Measurements from ENCODE around the gene CPSF7.
A peak's percentile ranks its signal among the peaks of the same experiment; 100 is the strongest.

Gene CPSF7

DNA sequence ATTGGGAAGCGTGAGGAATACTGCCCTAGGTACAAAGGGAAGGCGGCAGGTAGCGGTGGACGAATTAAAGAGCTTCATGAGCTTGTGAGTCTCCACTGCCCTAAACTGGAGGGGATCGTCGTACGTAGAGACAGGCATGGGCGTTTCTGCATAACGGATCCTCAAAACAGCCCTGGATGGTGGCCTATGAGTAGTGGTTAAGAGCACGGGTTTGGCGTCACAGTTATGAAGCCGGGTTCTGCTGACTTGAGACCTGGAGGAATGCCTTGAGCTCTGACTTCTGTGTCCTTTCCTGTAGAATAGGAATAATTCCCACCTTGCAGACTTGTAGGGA lies 67.3 kb downstream of the CPSF7 start:
- Histone ChIP-seq H3K9me3 (no peaks in the 10 kb centered on the region), H3K27me3 (no peaks in the 10 kb centered on the region), H3K36me3 (peaks cover 27% of the 10 kb centered on the region), H3K4me1 (ENCODE audit: control insufficient read depth in 1 of 2, insufficient read depth in 1 of 2, low read depth in 1 of 2, low read length in 1 of 2) (peaks cover 28 to 32% of the 10 kb centered on the region in 2 experiments), H3K4me3 (ENCODE audit: low read depth in 1 of 2, low read length in 1 of 2) (peak overlapping the region; percentile 96 to 99), H3K27ac (peak overlapping the region; percentile 98)
- TF ChIP-seq, protein P1, sequence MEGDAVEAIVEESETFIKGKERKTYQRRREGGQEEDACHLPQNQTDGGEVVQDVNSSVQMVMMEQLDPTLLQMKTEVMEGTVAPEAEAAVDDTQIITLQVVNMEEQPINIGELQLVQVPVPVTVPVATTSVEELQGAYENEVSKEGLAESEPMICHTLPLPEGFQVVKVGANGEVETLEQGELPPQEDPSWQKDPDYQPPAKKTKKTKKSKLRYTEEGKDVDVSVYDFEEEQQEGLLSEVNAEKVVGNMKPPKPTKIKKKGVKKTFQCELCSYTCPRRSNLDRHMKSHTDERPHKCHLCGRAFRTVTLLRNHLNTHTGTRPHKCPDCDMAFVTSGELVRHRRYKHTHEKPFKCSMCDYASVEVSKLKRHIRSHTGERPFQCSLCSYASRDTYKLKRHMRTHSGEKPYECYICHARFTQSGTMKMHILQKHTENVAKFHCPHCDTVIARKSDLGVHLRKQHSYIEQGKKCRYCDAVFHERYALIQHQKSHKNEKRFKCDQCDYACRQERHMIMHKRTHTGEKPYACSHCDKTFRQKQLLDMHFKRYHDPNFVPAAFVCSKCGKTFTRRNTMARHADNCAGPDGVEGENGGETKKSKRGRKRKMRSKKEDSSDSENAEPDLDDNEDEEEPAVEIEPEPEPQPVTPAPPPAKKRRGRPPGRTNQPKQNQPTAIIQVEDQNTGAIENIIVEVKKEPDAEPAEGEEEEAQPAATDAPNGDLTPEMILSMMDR (IDR thresholded peaks at IDR 0.05) = no peak

DNA sequence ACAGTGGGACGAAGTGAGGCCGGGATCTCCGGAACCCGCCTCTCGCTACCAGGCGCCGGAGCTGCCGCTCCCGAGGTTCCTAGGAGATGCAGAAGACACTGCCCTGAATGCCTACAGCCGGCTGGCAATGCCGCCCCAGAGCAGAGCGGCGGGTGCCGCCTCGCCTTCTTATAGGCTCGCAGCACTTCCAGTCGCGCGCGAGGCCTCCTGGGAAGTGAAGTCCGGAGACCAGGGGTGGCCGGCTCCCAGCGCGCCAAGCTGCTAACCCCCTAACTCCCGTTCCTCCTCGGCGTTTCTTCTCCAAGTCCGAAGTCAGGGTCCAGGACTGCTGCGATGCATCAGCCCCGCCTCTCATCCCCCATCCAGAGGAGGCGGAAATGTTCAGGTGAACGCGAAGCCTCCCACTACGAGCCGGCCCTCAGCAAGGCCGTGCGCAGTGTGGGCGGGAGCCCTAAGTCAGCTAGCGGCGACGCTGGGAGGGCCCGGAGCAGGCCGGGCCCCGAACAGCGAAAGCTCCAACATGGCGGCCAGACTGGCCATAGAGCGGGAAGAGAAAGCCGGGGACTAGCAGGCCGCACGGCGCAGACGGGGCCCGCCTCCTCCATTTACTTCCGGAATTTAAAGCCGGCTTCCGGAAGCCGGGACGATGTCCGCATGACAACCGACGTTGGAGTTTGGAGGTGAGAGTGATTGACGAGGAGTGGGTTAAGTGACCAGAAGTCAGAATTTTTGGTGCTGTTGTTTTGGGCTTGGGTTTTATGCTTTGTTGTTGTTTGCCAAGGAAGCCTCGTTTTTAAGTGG lies 67.8 kb downstream of the CPSF7 start, which contains the start of the genes CYB561A3 and TMEM138:
Gene CYB561A3, minus strand, starts transcription at position 142 of the 801 bp plus-strand sequence. CDS start 5,169 bp downstream, outside the sequence.
Gene TMEM138, plus strand, starts transcription at position 634 of the 801 bp plus-strand sequence. CDS start 2,017 bp downstream, outside the sequence.
- TF ChIP-seq, protein P1 (IDR thresholded peaks at IDR 0.05) = peak; percentile 6
- no peaks in the 10 kb centered on the region for H3K27me3 ChIP-seq
- H3K36me3 ChIP-seq = peaks cover 22% of the 10 kb centered on the region
- peak within 1 kb of the TSS; percentile 96 to 99 for H3K4me3 ChIP-seq (ENCODE audit: low read depth in 1 of 2, low read length in 1 of 2)
- no peaks in the 10 kb centered on the region for H3K9me3 ChIP-seq
- peaks cover 34 to 38% of the 10 kb centered on the region in 2 experiments for H3K4me1 ChIP-seq (ENCODE audit: control insufficient read depth in 1 of 2, insufficient read depth in 1 of 2, low read depth in 1 of 2, low read length in 1 of 2)
- peak within 1 kb of the TSS; percentile 98 for H3K27ac ChIP-seq

DNA sequence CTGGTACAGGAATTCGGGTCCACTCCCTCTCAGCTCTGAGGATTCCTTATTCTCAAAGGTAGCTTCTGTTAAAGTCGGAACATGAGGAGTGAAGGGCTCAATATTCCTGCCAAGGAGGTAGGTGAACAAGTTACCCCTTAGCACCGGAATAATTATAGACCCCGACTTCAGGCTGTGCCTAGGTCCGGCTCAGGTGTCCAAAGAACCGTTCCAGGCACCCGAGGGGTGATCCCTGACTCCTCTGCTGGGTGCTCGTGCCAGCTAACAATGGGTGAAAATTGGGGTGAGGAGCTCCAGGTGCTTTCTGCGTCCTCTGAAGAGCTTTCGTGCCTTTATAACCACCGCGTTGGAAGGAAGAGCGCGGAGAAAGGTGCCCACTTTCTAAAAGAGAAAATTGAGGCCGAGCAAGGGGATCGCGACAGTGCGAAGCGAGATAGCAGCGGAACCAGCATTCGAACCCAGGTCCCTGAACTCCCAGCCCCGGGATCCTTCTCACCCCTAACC lies 68.5 kb downstream of the CPSF7 start:
- Histone ChIP-seq H3K27ac (peak overlapping the region; percentile 98), H3K36me3 (peaks cover 16% of the 10 kb centered on the region), H3K9me3 (no peaks in the 10 kb centered on the region), H3K4me1 (ENCODE audit: control insufficient read depth in 1 of 2, insufficient read depth in 1 of 2, low read depth in 1 of 2, low read length in 1 of 2) (peaks cover 40 to 43% of the 10 kb centered on the region in 2 experiments), H3K27me3 (no peaks in the 10 kb centered on the region), H3K4me3 (ENCODE audit: low read depth in 1 of 2, low read length in 1 of 2) (peak overlapping the region; percentile 96 to 99)
- TF ChIP-seq, protein P1 (IDR thresholded peaks at IDR 0.05) = no peak

GRCh38 chr11:61359516-61359915 lies 70.3 kb downstream of the CPSF7 start:
- no peak overlapping the region for H3K4me3 ChIP-seq (ENCODE audit: low read depth in 1 of 2, low read length in 1 of 2)
- TF ChIP-seq, protein P1 (IDR thresholded peaks at IDR 0.05) = no peak
- no peak overlapping the region for H3K27ac ChIP-seq
- H3K9me3 ChIP-seq = no peaks in the 10 kb centered on the region
- peaks cover 4% of the 10 kb centered on the region for H3K36me3 ChIP-seq
- H3K27me3 ChIP-seq = no peaks in the 10 kb centered on the region
- peaks cover 40 to 43% of the 10 kb centered on the region in 2 experiments for H3K4me1 ChIP-seq (ENCODE audit: control insufficient read depth in 1 of 2, insufficient read depth in 1 of 2, low read depth in 1 of 2, low read length in 1 of 2)

- Histone ChIP-seq H3K9me3 (no peaks in the 10 kb centered on the region), H3K4me3 (ENCODE audit: low read depth in 1 of 2, low read length in 1 of 2) (no peak overlapping the region), H3K4me1 (ENCODE audit: control insufficient read depth in 1 of 2, insufficient read depth in 1 of 2, low read depth in 1 of 2, low read length in 1 of 2) (peaks cover 38 to 43% of the 10 kb centered on the region in 2 experiments), H3K36me3 (peaks cover 6% of the 10 kb centered on the region), H3K27me3 (no peaks in the 10 kb centered on the region), H3K27ac (no peak overlapping the region)
- TF ChIP-seq, protein P1 (IDR thresholded peaks at IDR 0.05) = no peak
Observed at GRCh38 chr11:61358566-61358965, 71.2 kb downstream of the CPSF7 start.
